ENCODE results near the gene AZU1. TPM values are rescaled to one million over a fixed set of nuclear protein-coding genes. Genes with fewer than 3 reads are reported as not detected.
"Not testable (repeated sequence)": the region's sequence is repeated elsewhere in the genome, so short reads cannot be mapped to it uniquely, and the experiment has no call there.

The AZU1 gene
- total RNA-seq, 2 experiments from 2014 or later = not detected

DNA sequence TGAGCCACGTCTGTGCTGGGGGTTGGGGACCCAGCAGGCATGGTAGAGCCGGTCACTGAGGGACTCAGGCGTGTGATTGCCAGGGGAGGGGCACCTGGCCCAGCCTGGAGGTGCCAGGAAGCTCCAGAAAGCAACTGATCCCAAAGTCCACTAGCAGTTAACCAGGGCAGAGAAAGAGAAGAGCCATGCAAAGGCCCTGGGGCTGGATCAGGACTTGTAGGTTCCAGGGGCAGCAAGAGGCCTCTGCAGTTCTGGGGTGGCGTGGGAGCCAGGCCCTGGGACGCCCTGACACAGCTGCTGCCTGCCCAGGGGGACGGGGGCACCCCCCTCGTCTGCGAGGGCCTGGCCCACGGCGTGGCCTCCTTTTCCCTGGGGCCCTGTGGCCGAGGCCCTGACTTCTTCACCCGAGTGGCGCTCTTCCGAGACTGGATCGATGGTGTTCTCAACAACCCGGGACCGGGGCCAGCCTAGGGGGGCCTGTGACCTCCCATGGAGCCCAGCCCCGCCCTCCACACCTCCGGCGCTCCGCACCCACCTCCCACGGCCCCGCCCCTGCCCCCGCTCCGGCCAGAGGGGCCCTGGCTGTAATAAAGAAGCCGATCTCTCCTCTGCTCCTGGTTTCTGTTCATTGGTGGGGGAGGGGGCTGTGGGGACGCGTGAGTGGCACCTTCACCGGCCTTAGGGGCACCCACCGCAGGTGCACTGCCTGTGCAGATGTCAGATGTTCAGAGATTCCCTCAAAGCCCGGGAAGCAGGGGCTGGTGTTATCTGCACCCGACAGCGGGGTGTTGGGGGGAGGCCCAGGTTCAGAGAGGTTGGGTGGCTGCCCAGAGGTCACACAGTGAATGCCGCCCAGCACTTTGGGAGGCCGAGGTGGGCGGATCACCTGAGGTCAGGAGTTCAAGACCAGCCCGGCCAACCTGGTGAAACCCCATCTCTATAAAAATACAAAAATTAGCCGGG lies 4.1 kb downstream of the AZU1 start:
- intact Hi-C loops (cut with micrococcal nuclease) = no loop called here
- Mint-ChIP-seq H3K9me3 (no peaks in the 10 kb centered on the region), H3K4me1 (ENCODE audit: low read depth) (peaks cover 2% of the 10 kb centered on the region), H3K4me3 (no peak overlapping the region), H3K36me3 (ENCODE audit: low read depth) (no peaks in the 10 kb centered on the region), H3K27me3 (ENCODE audit: low read depth) (peaks cover 13% of the 10 kb centered on the region), H3K27ac (no peak overlapping the region)
- DNase-seq = no peak
- CTCF ChIA-PET = no interaction called here

GRCh38 chr19:834216-834615 lies 6.6 kb downstream of the AZU1 start:
- Mint-ChIP-seq H3K36me3 (ENCODE audit: low read depth) (no peaks in the 10 kb centered on the region), H3K27me3 (ENCODE audit: low read depth) (peaks cover 13% of the 10 kb centered on the region), H3K9me3 (no peaks in the 10 kb centered on the region), H3K27ac (no peak overlapping the region), H3K4me1 (ENCODE audit: low read depth) (peaks cover 2% of the 10 kb centered on the region), H3K4me3 (no peak overlapping the region)
- DNase-seq = no peak
- CTCF ChIA-PET = interaction anchor here (0.7 kb wide), 1 partner anchor 24 kb away, joined by 3 read pairs; no protein-coding TSS in a partner anchor
- intact Hi-C loops (cut with micrococcal nuclease) = no loop called here

DNA sequence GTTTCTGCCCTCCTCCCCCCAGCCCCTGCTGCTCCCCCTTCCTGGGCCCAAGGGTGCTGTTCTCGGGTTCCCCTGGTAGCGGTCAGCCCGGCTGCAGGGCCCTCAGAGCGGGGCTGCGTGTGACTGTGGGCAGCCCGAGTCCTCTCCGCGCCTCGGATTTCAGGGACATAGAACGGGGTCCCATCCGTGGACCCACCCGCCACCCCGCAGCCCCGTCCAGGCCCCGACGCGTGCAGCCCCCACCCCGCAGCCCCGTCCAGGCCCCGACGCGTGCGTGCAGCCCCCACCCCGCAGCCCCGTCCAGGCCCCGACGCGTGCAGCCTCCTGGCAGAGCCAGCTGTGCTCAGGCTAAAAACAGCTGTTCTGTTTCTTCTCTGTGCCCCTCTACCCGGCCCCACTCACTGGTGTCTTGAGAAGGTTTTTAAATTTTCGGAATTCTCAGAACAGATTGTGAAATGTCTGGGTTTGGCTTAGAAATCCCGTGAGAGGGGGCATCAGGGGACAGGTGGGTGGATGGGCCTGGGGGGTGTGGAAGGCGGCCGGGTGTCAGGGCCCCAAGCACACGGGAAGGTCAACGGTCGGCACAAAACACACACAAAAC lies 7.7 kb downstream of the AZU1 start:
- DNase-seq = no peak
- H3K4me1 Mint-ChIP-seq (ENCODE audit: low read depth) = peaks cover 2% of the 10 kb centered on the region
- H3K4me3 Mint-ChIP-seq = no peak overlapping the region
- CTCF ChIA-PET = no interaction called here
- no peak overlapping the region for H3K27ac Mint-ChIP-seq
- intact Hi-C loops (cut with micrococcal nuclease) = no loop called here
- no peaks in the 10 kb centered on the region for H3K36me3 Mint-ChIP-seq (ENCODE audit: low read depth)
- H3K9me3 Mint-ChIP-seq = no peaks in the 10 kb centered on the region
- H3K27me3 Mint-ChIP-seq (ENCODE audit: low read depth) = peaks cover 13% of the 10 kb centered on the region

DNA sequence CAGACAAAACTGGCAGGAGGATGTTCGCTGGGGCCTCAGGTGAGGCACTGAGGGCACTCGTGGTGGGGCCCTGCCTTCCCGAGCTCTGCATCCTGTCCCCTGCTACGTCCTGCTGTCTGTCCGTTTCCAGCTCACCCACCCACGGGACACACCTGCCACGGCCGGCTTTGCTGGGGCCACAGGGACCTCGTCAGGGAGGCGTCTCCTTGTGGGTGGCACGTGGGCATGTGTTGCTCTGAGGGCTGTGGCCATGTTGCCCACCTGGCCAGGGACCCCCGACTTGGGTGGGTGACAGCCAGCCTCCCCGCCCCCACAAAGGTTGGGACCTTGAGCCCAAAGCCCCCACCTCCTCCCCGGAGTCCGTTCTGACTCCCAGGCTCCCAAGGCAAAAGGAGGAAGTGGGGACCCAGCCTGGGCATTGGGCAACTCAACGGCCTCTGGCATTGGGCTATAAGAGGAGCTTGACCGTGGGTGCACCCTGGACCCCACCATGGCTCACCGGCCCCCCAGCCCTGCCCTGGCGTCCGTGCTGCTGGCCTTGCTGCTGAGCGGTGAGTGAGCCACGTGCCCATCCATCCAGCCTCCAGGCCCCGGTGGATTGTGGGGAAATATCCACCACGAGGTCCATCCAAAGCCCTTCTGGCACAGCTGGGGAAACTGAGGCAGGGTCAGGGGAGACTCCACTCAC lies 13.0 kb downstream of the AZU1 start, which contains the start of gene PRTN3:
Gene PRTN3 (plus strand): TSS at position 481 of the 688 bp plus-strand sequence. CDS start 10 bp downstream, at position 491.
- H3K9me3 Mint-ChIP-seq = no peaks in the 10 kb centered on the region
- intact Hi-C loops (cut with micrococcal nuclease) = no loop called here
- CTCF ChIA-PET = interaction anchor here (0.5 kb wide), 1 partner anchor 288 kb away, joined by 3 read pairs; no protein-coding TSS in a partner anchor

GRCh38 chr19:842802-843179 lies 15.2 kb downstream of the AZU1 start:
- H3K4me3 Mint-ChIP-seq; H3K36me3 Mint-ChIP-seq (ENCODE audit: low read depth); H3K4me1 Mint-ChIP-seq (ENCODE audit: low read depth); DNase-seq; H3K27ac Mint-ChIP-seq; H3K9me3 Mint-ChIP-seq; intact Hi-C loops (cut with micrococcal nuclease); CTCF ChIA-PET: not testable (repeated sequence)
- peaks cover 39% of the 10 kb centered on the region for H3K27me3 Mint-ChIP-seq (ENCODE audit: low read depth)

More for the DNA sequence above, 13.0 kb downstream of the AZU1 start, which contains the start of gene PRTN3:
- H3K36me3 Mint-ChIP-seq (ENCODE audit: low read depth) = no peaks in the 10 kb centered on the region
- no peak within 1 kb of the TSS for H3K27ac Mint-ChIP-seq
- H3K4me3 Mint-ChIP-seq = no peak within 1 kb of the TSS
- H3K4me1 Mint-ChIP-seq (ENCODE audit: low read depth) = peaks cover 6% of the 10 kb centered on the region
- H3K27me3 Mint-ChIP-seq (ENCODE audit: low read depth) = peaks cover 33% of the 10 kb centered on the region
- DNase-seq = no peak

- intact Hi-C loops (cut with micrococcal nuclease) = no loop called here
- DNase-seq = no peak
- peaks cover 42% of the 10 kb centered on the region for H3K27me3 Mint-ChIP-seq (ENCODE audit: low read depth)
- H3K4me3 Mint-ChIP-seq = no peak overlapping the region
- no peak overlapping the region for H3K27ac Mint-ChIP-seq
- H3K36me3 Mint-ChIP-seq (ENCODE audit: low read depth) = no peaks in the 10 kb centered on the region
- H3K4me1 Mint-ChIP-seq (ENCODE audit: low read depth) = peaks cover 4% of the 10 kb centered on the region
- no peaks in the 10 kb centered on the region for H3K9me3 Mint-ChIP-seq
- CTCF ChIA-PET = no interaction called here
Measured at GRCh38 chr19:843180-843835, 15.7 kb downstream of the AZU1 start.

GRCh38 chr19:843836-844545 lies 16.4 kb downstream of the AZU1 start:
- H3K36me3 Mint-ChIP-seq (ENCODE audit: low read depth) = no peaks in the 10 kb centered on the region
- CTCF ChIA-PET = no interaction called here
- peaks cover 4% of the 10 kb centered on the region for H3K4me1 Mint-ChIP-seq (ENCODE audit: low read depth)
- no peak for DNase-seq
- H3K4me3 Mint-ChIP-seq = no peak overlapping the region
- intact Hi-C loops (cut with micrococcal nuclease) = no loop called here
- no peak overlapping the region for H3K27ac Mint-ChIP-seq
- H3K27me3 Mint-ChIP-seq (ENCODE audit: low read depth) = peaks cover 47% of the 10 kb centered on the region
- no peaks in the 10 kb centered on the region for H3K9me3 Mint-ChIP-seq

DNA sequence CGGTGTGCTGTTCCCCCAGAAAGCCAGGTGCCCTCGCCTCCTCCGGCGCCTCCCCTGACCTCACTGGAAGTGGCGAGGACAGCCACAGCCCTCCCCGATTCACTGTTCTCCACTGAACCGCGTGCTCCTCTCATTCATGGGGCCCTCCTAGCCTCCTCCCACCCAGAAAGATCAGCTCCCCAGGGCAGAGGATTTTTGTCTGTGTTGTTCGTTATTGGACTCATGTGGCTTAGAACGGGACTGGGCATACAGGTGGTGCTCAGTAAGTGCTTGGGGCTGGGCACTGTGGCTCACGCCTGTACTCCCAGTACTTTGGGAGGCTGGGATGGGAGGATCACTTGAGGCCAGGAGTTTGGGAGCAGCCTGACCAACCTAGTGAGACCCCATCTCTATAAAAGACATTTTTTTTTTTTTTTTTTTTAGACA lies 16.9 kb downstream of the AZU1 start:
- intact Hi-C loops (cut with micrococcal nuclease) = no loop called here
- DNase-seq = no peak
- Mint-ChIP-seq H3K36me3 (ENCODE audit: low read depth) (no peaks in the 10 kb centered on the region), H3K9me3 (no peaks in the 10 kb centered on the region), H3K4me1 (ENCODE audit: low read depth) (peaks cover 4% of the 10 kb centered on the region), H3K27ac (no peak overlapping the region), H3K4me3 (no peak overlapping the region), H3K27me3 (ENCODE audit: low read depth) (peaks cover 50% of the 10 kb centered on the region)
- CTCF ChIA-PET = interaction anchor here (0.7 kb wide), 1 partner anchor 79 kb away, joined by 3 read pairs; no protein-coding TSS in a partner anchor

GRCh38 chr19:845707-846521 lies 18.3 kb downstream of the AZU1 start:
- Mint-ChIP-seq H3K36me3 (ENCODE audit: low read depth) (no peaks in the 10 kb centered on the region), H3K4me3 (no peak overlapping the region), H3K27ac (no peak overlapping the region), H3K4me1 (ENCODE audit: low read depth) (peaks cover 4% of the 10 kb centered on the region), H3K27me3 (ENCODE audit: low read depth) (peaks cover 58% of the 10 kb centered on the region), H3K9me3 (no peaks in the 10 kb centered on the region)
- intact Hi-C loops (cut with micrococcal nuclease) = no loop called here
- CTCF ChIA-PET = no interaction called here
- DNase-seq = no peak

GRCh38 chr19:848386-848921 lies 20.8 kb downstream of the AZU1 start:
- Mint-ChIP-seq H3K9me3 (no peaks in the 10 kb centered on the region), H3K27me3 (ENCODE audit: low read depth) (peaks cover 50% of the 10 kb centered on the region), H3K36me3 (ENCODE audit: low read depth) (no peaks in the 10 kb centered on the region), H3K4me1 (ENCODE audit: low read depth) (peaks cover 4% of the 10 kb centered on the region), H3K4me3 (no peak overlapping the region), H3K27ac (no peak overlapping the region)
- DNase-seq = no peak
- intact Hi-C loops (cut with micrococcal nuclease) = no loop called here
- CTCF ChIA-PET = interaction anchor here (0.6 to 0.8 kb wide), 2 partner anchors 9 to 250 kb away, joined by 3 read pairs; no protein-coding TSS in a partner anchor

GRCh38 chr19:849195-849594 lies 21.6 kb downstream of the AZU1 start:
- H3K4me1 Mint-ChIP-seq (ENCODE audit: low read depth); H3K27ac Mint-ChIP-seq; H3K4me3 Mint-ChIP-seq; DNase-seq; H3K9me3 Mint-ChIP-seq; intact Hi-C loops (cut with micrococcal nuclease); H3K36me3 Mint-ChIP-seq (ENCODE audit: low read depth): not testable (repeated sequence)
- peaks cover 47% of the 10 kb centered on the region for H3K27me3 Mint-ChIP-seq (ENCODE audit: low read depth)
- CTCF ChIA-PET = interaction anchor here (0.6 to 0.8 kb wide), 3 partner anchors 10 to 262 kb away, joined by 3 to 6 read pairs (median 4); no protein-coding TSS in a partner anchor
